H1 (cell line): ENCODE results near the gene KCTD16.

Experiments used
- CBX5 ChIP-seq: fragments of 300-800, 300-1000 bp; sonication (generic); IDR thresholded peaks from 2 replicates; pipeline ENCODE4 v1.7.1; 2016; ENCODE audit warnings: antibody characterized with exemption, low read length, low read depth
- EGR1 ChIP-seq: IDR thresholded peaks from 2 replicates; pipeline ENCODE4 v1.6.1; 2011; ENCODE audit warnings: low read depth, low read length, borderline replicate concordance
- GABPA ChIP-seq: IDR thresholded peaks from 2 replicates; pipeline ENCODE4 v1.6.1; 2011; ENCODE audit warnings: mild to moderate bottlenecking, low read length, moderate library complexity, borderline replicate concordance; ENCODE audit not compliant: insufficient read depth
- NANOG ChIP-seq: IDR thresholded peaks from 2 replicates; pipeline ENCODE4 v1.6.1; 2011; ENCODE audit warnings: low read length, low read depth, mild to moderate bottlenecking, inconsistent platforms; ENCODE audit not compliant: insufficient read depth, poor library complexity, severe bottlenecking
- POLR2A ChIP-seq, 2 experiments: IDR thresholded peaks; 1 replicate in 1 of 2; 2 replicates in 1 of 2; pipeline ENCODE4 v1.6.1; 2011; ENCODE audit warnings: low read depth in 2 of 2, low read length in 2 of 2, mild to moderate bottlenecking in 2 of 2; ENCODE audit errors: control extremely low read depth in 1 of 2
- YY1 ChIP-seq: IDR thresholded peaks from 2 replicates; pipeline ENCODE4 v1.6.1; 2011; ENCODE audit warnings: low read depth, mild to moderate bottlenecking, low read length
- TF ChIP-seq, protein P1 (sequence below), 3 experiments: IDR thresholded peaks; 1 replicate in 2 of 3; 2 replicates in 1 of 3; pipeline versions ENCODE4 v1.5.1 to v1.6.1; 2011; ENCODE audit warnings: low read length in 3 of 3, mild to moderate bottlenecking in 3 of 3, inconsistent platforms in 2 of 3, low read depth in 1 of 3, moderate library complexity in 1 of 3; ENCODE audit not compliant: insufficient read depth in 1 of 3; ENCODE audit errors: control extremely low read depth in 1 of 3
- TF ChIP-seq, protein P2 (sequence below): IDR thresholded peaks from 2 replicates; pipeline ENCODE4 v1.6.1; 2012; ENCODE audit warnings: inconsistent platforms

DNA sequence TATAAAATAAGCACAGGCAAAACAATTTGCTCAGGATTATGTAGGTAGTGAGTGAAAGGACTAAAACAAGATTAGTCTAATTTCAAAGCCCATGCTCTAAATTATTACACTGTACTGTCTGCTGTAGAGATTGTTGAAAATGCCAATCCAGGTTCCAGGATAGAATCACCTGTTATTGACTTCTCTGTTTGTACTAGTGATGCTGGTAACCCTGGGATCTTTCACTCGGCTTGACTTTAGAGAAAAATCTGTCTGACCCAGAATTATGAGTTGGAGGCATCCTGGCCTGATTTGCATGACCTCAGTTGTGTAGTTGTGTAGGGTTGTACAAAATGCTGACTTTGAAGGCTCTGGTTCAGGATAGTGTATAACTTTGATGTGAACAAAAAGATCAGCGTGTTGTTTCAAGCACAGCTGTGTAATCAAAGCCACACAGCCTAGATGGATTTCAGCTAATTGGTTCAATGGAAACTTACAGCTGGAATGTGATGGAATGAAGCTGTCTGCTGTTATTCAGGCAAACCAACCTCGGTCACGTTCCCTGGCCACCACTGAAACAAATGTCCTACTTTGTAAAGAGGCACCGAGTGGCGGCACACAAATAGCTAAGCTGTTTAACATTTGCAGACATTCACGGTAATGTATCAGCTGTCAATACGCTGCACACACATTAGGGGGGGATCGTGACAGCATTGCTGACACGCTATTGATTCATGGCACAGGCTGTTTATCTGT, 340.3 kb downstream of the KCTD16 start:
- TF ChIP-seq POLR2A (IDR thresholded peaks at IDR 0.05; ENCODE audit: control extremely low read depth in 1 of 2, low read depth in 2 of 2, low read length in 2 of 2) (no peak), CBX5 (no peak), EGR1 (no peak), YY1 (no peak), NANOG (no peak), GABPA (no peak)
- TF ChIP-seq, protein P1, sequence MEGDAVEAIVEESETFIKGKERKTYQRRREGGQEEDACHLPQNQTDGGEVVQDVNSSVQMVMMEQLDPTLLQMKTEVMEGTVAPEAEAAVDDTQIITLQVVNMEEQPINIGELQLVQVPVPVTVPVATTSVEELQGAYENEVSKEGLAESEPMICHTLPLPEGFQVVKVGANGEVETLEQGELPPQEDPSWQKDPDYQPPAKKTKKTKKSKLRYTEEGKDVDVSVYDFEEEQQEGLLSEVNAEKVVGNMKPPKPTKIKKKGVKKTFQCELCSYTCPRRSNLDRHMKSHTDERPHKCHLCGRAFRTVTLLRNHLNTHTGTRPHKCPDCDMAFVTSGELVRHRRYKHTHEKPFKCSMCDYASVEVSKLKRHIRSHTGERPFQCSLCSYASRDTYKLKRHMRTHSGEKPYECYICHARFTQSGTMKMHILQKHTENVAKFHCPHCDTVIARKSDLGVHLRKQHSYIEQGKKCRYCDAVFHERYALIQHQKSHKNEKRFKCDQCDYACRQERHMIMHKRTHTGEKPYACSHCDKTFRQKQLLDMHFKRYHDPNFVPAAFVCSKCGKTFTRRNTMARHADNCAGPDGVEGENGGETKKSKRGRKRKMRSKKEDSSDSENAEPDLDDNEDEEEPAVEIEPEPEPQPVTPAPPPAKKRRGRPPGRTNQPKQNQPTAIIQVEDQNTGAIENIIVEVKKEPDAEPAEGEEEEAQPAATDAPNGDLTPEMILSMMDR (IDR thresholded peaks at IDR 0.05; ENCODE audit: control extremely low read depth in 1 of 3, insufficient read depth in 1 of 3, low read depth in 1 of 3, low read length in 3 of 3), result no peak
- TF ChIP-seq, protein P2, sequence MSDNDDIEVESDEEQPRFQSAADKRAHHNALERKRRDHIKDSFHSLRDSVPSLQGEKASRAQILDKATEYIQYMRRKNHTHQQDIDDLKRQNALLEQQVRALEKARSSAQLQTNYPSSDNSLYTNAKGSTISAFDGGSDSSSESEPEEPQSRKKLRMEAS, result no peak
